Progenitor cell of endocrine pancreas (in vitro differentiated cells): ENCODE measurements around the gene PRKAR1B. TPM values are rescaled to one million over a fixed set of nuclear protein-coding genes. Genes with fewer than 3 reads are reported as not detected.
"Not testable (repeated sequence)": the region's sequence is repeated elsewhere in the genome, so short reads cannot be mapped to it uniquely, and the experiment has no call there.

ENCODE experiments used
- DNase-seq: peaks from one replicate; pipeline ENCODE4 v3.0.0; 2021; ENCODE audit warnings: low spot score; ENCODE audit not compliant: unreplicated experiment
- H3K27ac Mint-ChIP-seq: 2 replicates; pipeline ENCODE4 v1.8.0; 2021; ENCODE audit warnings: mild to moderate bottlenecking, moderate library complexity, mixed read lengths
- H3K27me3 Mint-ChIP-seq: 2 replicates; pipeline ENCODE4 v1.8.0; 2021; ENCODE audit warnings: mixed read lengths
- H3K36me3 Mint-ChIP-seq: 2 replicates; pipeline ENCODE4 v1.8.0; 2022; ENCODE audit warnings: mixed read lengths; ENCODE audit not compliant: insufficient read depth
- H3K4me1 Mint-ChIP-seq: 2 replicates; pipeline ENCODE4 v1.8.0; 2021; ENCODE audit warnings: low read depth, mixed read lengths
- H3K4me3 Mint-ChIP-seq: 2 replicates; pipeline ENCODE4 v1.8.0; 2021; ENCODE audit warnings: low read depth, mild to moderate bottlenecking, moderate library complexity, mixed read lengths
- H3K9me3 Mint-ChIP-seq: 2 replicates; pipeline ENCODE4 v1.8.0; 2021; ENCODE audit warnings: low read depth, mixed read lengths
- total RNA-seq: library from RNA; stranded (reverse); gene quantifications from 2 replicates; pipeline ENCODE4 v1.2.1, GENCODE V29; 2021
- TF ChIP-seq, protein P1 (sequence below): fragments of 200-600 bp; sonication (generic); IDR thresholded peaks from one replicate; pipeline ENCODE4 v1.5.0; 2021; ENCODE audit warnings: antibody characterized with exemption, mild to moderate bottlenecking; ENCODE audit not compliant: unreplicated experiment

PRKAR1B gene
- total RNA-seq, 1 donor from 2014 or later: 54.2 TPM

DNA sequence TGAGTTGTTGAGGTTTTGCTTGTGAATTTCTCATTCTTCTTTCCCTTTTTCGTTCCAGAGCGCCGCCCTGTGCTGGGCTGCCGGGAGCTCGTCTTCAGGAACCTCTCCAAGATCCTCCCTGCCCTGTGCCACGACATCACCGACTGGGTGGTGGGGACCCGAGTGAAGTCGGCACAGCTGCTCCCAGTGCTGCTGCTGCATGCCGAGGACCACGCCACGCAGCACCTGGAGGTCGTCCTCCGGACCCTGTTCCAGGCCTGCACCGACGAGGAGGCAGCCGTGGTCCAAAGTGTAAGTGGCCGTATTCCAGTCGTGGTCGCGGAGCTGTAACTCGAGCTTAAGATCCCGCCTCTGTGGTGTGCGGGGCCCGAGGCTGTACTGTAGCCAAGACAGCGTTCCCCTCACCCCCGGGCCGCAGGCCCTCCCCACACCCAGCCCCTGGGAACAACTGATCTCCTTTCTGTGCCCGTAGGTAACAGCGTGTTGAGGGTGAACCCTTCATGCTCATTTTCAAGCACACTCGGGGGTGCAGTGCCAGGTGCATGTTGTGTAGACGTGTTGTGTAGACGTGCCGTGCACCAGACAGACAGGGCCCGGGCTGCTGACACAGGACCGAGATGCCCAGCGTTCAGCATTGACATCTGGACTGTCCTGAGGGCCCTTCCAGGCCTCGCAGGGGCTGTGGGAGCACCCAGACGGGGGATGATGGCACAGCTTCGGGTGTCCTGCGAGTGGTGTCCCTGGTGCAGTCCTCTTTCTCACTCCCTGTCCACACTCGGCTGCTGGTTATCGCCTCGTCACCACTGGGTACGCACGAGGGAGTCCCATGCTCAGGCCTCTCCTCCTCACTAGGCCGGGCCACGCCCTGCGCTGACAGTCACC, 27.7 kb upstream of the PRKAR1B start:
- TF ChIP-seq, protein P1, sequence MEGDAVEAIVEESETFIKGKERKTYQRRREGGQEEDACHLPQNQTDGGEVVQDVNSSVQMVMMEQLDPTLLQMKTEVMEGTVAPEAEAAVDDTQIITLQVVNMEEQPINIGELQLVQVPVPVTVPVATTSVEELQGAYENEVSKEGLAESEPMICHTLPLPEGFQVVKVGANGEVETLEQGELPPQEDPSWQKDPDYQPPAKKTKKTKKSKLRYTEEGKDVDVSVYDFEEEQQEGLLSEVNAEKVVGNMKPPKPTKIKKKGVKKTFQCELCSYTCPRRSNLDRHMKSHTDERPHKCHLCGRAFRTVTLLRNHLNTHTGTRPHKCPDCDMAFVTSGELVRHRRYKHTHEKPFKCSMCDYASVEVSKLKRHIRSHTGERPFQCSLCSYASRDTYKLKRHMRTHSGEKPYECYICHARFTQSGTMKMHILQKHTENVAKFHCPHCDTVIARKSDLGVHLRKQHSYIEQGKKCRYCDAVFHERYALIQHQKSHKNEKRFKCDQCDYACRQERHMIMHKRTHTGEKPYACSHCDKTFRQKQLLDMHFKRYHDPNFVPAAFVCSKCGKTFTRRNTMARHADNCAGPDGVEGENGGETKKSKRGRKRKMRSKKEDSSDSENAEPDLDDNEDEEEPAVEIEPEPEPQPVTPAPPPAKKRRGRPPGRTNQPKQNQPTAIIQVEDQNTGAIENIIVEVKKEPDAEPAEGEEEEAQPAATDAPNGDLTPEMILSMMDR: no peak
- no peak overlapping the region for H3K27ac Mint-ChIP-seq
- DNase-seq: no peak

DNA sequence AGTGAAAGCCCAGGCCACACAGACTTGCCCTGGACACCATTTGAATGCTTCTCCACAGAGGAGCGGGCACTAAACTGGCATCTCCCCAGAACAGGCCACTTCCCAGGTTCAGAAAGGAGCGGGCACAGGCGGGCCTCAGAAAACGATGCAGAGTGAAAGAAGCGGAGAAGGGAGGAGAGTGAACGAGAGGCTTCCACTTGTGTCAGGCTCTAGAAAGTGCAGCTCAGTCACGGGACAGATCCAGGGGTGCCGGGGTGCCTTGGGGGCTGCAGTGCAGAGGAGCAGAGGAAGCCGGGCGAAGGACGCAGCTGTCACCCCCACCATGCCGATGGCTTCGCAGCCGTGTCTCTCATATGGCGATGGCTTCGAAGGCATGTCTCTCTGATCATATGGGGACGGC, 26.1 kb upstream of the PRKAR1B start:
- Mint-ChIP-seq H3K27ac (no peak overlapping the region), H3K4me1 (no peaks in the 10 kb centered on the region), H3K27me3 (no peaks in the 10 kb centered on the region), H3K9me3 (no peaks in the 10 kb centered on the region), H3K4me3 (no peak overlapping the region), H3K36me3 (peaks cover 15% of the 10 kb centered on the region)
- TF ChIP-seq, protein P1: no peak
- no peak for DNase-seq

More for the DNA sequence above, 27.7 kb upstream of the PRKAR1B start:
- Mint-ChIP-seq H3K9me3 (no peaks in the 10 kb centered on the region), H3K36me3 (peaks cover 16% of the 10 kb centered on the region), H3K27me3 (no peaks in the 10 kb centered on the region), H3K4me1 (no peaks in the 10 kb centered on the region), H3K4me3 (no peak overlapping the region)

DNA sequence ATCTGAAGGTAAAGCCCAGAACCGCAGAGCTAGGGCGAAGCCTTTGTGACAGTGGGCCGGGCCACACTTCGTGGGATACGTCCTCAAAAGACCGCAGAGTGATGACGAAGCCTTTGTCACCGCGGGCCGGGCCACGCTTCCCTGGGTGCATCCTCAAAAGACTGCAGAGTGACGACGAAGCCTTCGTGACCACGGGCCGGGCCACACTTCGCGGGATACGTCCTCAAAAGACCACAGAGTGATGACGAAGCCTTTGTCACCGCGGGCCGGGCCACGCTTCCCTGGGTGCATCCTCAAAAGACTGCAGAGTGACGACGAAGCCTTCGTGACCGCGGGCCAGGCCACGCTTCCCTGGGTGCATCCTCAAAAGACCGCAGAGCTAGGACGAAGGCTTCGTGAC, 25.2 kb upstream of the PRKAR1B start:
- not testable (repeated sequence) for H3K4me3 Mint-ChIP-seq, H3K4me1 Mint-ChIP-seq, H3K9me3 Mint-ChIP-seq, H3K27me3 Mint-ChIP-seq, DNase-seq, H3K27ac Mint-ChIP-seq
- peaks cover 15% of the 10 kb centered on the region for H3K36me3 Mint-ChIP-seq

DNA sequence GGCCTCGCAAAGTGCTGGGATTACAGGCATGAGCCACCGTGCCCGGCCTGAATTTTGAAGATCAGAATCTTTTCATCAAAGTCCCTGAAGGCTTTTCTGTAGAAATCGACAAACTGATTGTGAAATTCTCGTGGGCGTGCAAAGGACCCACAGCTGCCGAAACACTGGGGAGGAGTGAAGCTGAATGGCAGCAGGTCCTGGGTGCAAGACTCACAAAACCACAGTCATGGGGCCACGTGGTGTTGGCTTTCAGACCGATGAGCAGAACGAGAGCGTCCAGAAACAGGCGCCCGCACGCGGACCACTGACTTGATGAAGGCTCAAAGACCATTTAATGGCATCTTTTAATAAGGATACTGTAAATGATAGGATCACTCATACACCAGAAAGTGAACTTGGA, 24.7 kb upstream of the PRKAR1B start:
- peaks cover 15% of the 10 kb centered on the region for H3K36me3 Mint-ChIP-seq
- DNase-seq: no peak

DNA sequence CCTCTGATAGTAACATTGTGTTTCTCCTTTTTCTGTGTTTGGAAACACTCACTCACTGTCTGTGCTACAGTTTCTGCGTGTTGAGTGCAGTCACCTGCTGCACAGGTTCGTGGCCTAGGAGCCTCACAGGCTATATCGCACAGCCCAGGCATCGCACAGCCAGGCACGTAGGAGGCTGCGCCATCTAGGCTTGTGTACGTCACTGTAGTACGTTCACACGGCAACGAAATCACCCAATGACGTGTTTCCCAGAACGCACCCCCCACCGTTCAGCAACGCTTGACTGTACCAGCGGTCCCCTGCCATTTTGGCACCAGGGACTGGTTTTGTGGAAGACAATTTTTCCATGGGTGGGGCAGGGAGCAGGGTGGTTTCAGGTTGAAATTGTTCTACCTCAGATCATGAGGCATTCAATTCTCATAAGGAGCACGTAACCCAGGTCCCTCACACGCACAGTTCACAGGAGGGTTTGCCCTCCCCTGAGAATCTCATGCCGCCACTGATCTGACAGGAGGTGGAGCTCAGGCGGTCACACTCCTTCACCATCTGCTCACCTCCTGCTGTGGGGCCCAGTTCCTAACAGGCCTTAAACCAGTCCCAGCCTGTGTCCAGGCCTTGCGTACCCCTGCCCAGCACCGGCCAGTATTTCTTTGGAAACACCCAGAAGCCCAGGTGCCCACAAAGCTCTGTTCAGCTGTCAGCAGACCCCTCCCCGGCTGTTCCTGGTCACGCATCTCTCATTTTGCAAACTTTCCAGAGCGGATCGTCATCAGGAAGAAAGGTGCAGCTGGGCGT, 23.2 kb upstream of the PRKAR1B start:
- Mint-ChIP-seq H3K4me1 (no peaks in the 10 kb centered on the region), H3K4me3 (no peak overlapping the region), H3K27me3 (no peaks in the 10 kb centered on the region), H3K9me3 (no peaks in the 10 kb centered on the region), H3K36me3 (peaks cover 14% of the 10 kb centered on the region), H3K27ac (no peak overlapping the region)
- no peak for DNase-seq
- TF ChIP-seq, protein P1: no peak

More for the DNA sequence above, 24.7 kb upstream of the PRKAR1B start:
- no peak overlapping the region for H3K4me3 Mint-ChIP-seq
- TF ChIP-seq, protein P1: no peak
- H3K27me3 Mint-ChIP-seq: no peaks in the 10 kb centered on the region
- H3K9me3 Mint-ChIP-seq: no peaks in the 10 kb centered on the region
- H3K27ac Mint-ChIP-seq: no peak overlapping the region
- no peaks in the 10 kb centered on the region for H3K4me1 Mint-ChIP-seq
